ENCODE data around the gene KRTAP5-3. TPM values are rescaled to one million over a fixed set of nuclear protein-coding genes. Genes with fewer than 3 reads are reported as not detected.
"Not testable (repeated sequence)": the region's sequence is repeated elsewhere in the genome, so short reads cannot be mapped to it uniquely, and the experiment has no call there.

KRTAP5-3 gene
- total and polyA plus RNA-seq, 2 of the 8 experiments (the other 6 are each of a cell fraction or from before 2014, with no cell fraction given): not detected

- H3K4ac ChIP-seq (replicated peaks; ENCODE audit: insufficient read length, low read depth, low read length); DNase-seq (ENCODE audit: low read depth in 1 of 2, low spot score in 2 of 2); POLR2A ChIA-PET (ENCODE audit: partially characterized antibody); H3K27ac ChIP-seq (ENCODE audit: low read depth, low read length); H2BK15ac ChIP-seq (ENCODE audit: low read length); H4K20me1 ChIP-seq (replicated peaks in 1 of 2; ENCODE audit: control insufficient read depth in 1 of 2, insufficient read depth in 2 of 2, low read length in 2 of 2); H2AFZ ChIP-seq (ENCODE audit: low read length); H3K4me3 ChIP-seq (ENCODE audit: extremely low read depth in 1 of 4, insufficient read depth in 2 of 4, low read depth in 3 of 4, low read length in 4 of 4); H2BK12ac ChIP-seq (ENCODE audit: low read depth, low read length); H3K23me2 ChIP-seq (ENCODE audit: low read depth, low read length); H2BK5ac ChIP-seq (ENCODE audit: low read depth, low read length); H3K14ac ChIP-seq (ENCODE audit: insufficient read length); H4K8ac ChIP-seq (ENCODE audit: extremely low read depth, insufficient read depth, low read length); H3K4me2 ChIP-seq (ENCODE audit: insufficient read depth in 1 of 2, low read depth in 2 of 2, low read length in 2 of 2); H3K23ac ChIP-seq (ENCODE audit: insufficient read length); H3K9ac ChIP-seq (replicated peaks in 1 of 4; ENCODE audit: extremely low read depth in 1 of 4, low read depth in 3 of 4, low read length in 3 of 4); FAIRE-seq; H2AK5ac ChIP-seq (ENCODE audit: low read depth, low read length); H2BK120ac ChIP-seq (replicated peaks; ENCODE audit: low read depth, low read length); H3K79me1 ChIP-seq (ENCODE audit: low read depth, low read length); H4K5ac ChIP-seq (ENCODE audit: insufficient read length, low read depth, low read length); H4K91ac ChIP-seq (replicated peaks; ENCODE audit: insufficient read length, low read length); H3K36me3 ChIP-seq (ENCODE audit: control insufficient read depth in 2 of 4, insufficient read depth in 4 of 4, low read length in 3 of 4); H3K18ac ChIP-seq (ENCODE audit: extremely low read depth, low read length); H3K9me3 ChIP-seq (ENCODE audit: insufficient read depth in 2 of 2, low read depth in 1 of 2, low read length in 1 of 2); H3K56ac ChIP-seq (replicated peaks; ENCODE audit: insufficient read length, low read depth, low read length); H2BK20ac ChIP-seq (ENCODE audit: low read length); H3K79me2 ChIP-seq (ENCODE audit: control insufficient read depth in 1 of 2, insufficient read depth in 2 of 2, low read length in 2 of 2); H3K4me1 ChIP-seq (replicated peaks in 1 of 4; ENCODE audit: control insufficient read depth in 3 of 4, insufficient read depth in 4 of 4, low read length in 3 of 4); H3K27me3 ChIP-seq (replicated peaks in 1 of 4; ENCODE audit: control insufficient read depth in 3 of 4, extremely low read depth in 1 of 4, insufficient read depth in 3 of 4, low read length in 3 of 4): not testable (repeated sequence)
- CTCF ChIA-PET (ENCODE audit: partially characterized antibody): interaction anchor here (0.6 to 2.3 kb wide), 9 partner anchors 33 to 824 kb away, joined by 3 to 7 read pairs (median 4); no protein-coding TSS in a partner anchor
- 86% methylated on average over 10 of the region's 10 CpGs; no CpG with 5 or more reads in 1 of the 2 experiments for WGBS, 2 experiments (ENCODE audit: extremely low coverage in 1 of 2, insufficient coverage in 1 of 2, insufficient read length in 1 of 2, insufficient replicate concordance in 2 of 2, low coverage in 1 of 2, low lambda C conversion rate in 2 of 2, missing lambda C conversion rate in 1 of 2)
Observed at GRCh38 chr11:1646540-1646939, 38.3 kb upstream of the KRTAP5-3 start.

Data from H1 (cell line).